Suprapubic skin (tissue), 4 donors: ENCODE measurements around the gene TMEFF2. TPM values are rescaled to one million over a fixed set of nuclear protein-coding genes. Genes with fewer than 3 reads are reported as not detected.

Experiments used
- DNase-seq, 2 donors: peaks; one replicate each; pipeline ENCODE4 v3.0.0-alpha.2; 2019; ENCODE audit warnings: low spot score in 2 of 2
- H3K27ac ChIP-seq: fragments of 200-600 bp; sonication (generic); one replicate; pipeline ENCODE4 v1.5.1; 2019
- H3K27me3 ChIP-seq: fragments of 200-600 bp; sonication (generic); one replicate; pipeline ENCODE4 v1.5.1; 2019
- H3K36me3 ChIP-seq: fragments of 200-600 bp; sonication (generic); one replicate; pipeline ENCODE4 v1.5.1; 2019
- H3K4me1 ChIP-seq: fragments of 200-600 bp; sonication (generic); one replicate; pipeline ENCODE4 v1.5.1; 2019
- H3K4me3 ChIP-seq: fragments of 200-600 bp; sonication (generic); one replicate; pipeline ENCODE4 v1.5.1; 2019; ENCODE audit warnings: mild to moderate bottlenecking
- H3K9me3 ChIP-seq: fragments of 200-600 bp; sonication (generic); one replicate; pipeline ENCODE4 v1.5.1; 2019
- EP300 ChIP-seq: sonication (generic); formaldehyde crosslinking; IDR thresholded peaks from one replicate; pipeline ENCODE4 v1.6.1; 2017; ENCODE audit warnings: antibody characterized with exemption
- POLR2A ChIP-seq, 2 donors: fragments of 450-650 bp; IDR thresholded peaks; one replicate each; pipeline ENCODE4 v1.6.1; 2017; ENCODE audit warnings: antibody characterized with exemption in 2 of 2, mild to moderate bottlenecking in 2 of 2, moderate library complexity in 2 of 2
- POLR2AphosphoS5 ChIP-seq, 3 donors: sonication (generic); formaldehyde crosslinking; IDR thresholded peaks; one replicate each; pipeline ENCODE4 v1.6.1; 2017; ENCODE audit warnings: antibody characterized with exemption in 3 of 3
- WGBS: methylation state at CpG from one replicate; pipeline ENCODE4 v1.1.5; 2018; 5-methylcytosine and 5-hydroxymethylcytosine counted together
- total RNA-seq, 4 donors: library from RNA; depleted of rRNA; stranded (reverse); fragments of >200 nt; gene quantifications; one replicate each; pipeline ENCODE4 v1.1.0, GENCODE V29; 2016
- TF ChIP-seq, protein P1 (sequence below), 2 donors: fragments of 200-600 bp in 1 of 2; fragments of 450-650 bp in 1 of 2; sonication (generic) in 1 of 2; IDR thresholded peaks; one replicate each; pipeline ENCODE4 v1.5.1; 2016 to 2019; ENCODE audit warnings: antibody characterized with exemption in 2 of 2, mild to moderate bottlenecking in 1 of 2, moderate library complexity in 1 of 2

Gene TMEFF2
- total RNA-seq, 4 donors from 2014 or later = 0.36 TPM; not detected in 3

DNA sequence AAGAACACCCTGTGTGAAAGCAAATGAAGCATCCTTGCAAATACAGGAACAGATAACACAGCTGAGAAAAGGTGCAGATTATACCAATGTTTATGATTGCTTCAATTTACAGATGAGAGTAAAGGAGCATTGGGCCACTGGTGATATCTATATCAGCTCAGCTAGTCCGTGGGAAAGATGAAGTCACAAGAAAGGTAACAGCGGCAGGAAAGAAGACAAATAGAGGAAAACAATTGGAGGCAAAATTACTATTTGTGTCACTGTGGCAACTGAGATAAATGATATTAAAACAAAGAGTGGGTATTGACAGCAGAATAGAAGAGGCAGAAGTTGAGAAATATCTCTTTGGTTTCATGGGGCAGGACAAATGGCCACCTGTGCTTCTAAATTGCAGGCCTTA lies 226.6 kb downstream of the TMEFF2 start:
- Histone ChIP-seq H3K27ac (no peak overlapping the region), H3K9me3 (no peaks in the 10 kb centered on the region), H3K4me1 (no peaks in the 10 kb centered on the region), H3K36me3 (no peaks in the 10 kb centered on the region), H3K4me3 (no peak overlapping the region), H3K27me3 (no peaks in the 10 kb centered on the region)
- no peak for DNase-seq
- TF ChIP-seq POLR2AphosphoS5 (IDR thresholded peaks at IDR 0.05) (no peak), EP300 (no peak), POLR2A (IDR thresholded peaks at IDR 0.05) (no peak)
- TF ChIP-seq, protein P1, sequence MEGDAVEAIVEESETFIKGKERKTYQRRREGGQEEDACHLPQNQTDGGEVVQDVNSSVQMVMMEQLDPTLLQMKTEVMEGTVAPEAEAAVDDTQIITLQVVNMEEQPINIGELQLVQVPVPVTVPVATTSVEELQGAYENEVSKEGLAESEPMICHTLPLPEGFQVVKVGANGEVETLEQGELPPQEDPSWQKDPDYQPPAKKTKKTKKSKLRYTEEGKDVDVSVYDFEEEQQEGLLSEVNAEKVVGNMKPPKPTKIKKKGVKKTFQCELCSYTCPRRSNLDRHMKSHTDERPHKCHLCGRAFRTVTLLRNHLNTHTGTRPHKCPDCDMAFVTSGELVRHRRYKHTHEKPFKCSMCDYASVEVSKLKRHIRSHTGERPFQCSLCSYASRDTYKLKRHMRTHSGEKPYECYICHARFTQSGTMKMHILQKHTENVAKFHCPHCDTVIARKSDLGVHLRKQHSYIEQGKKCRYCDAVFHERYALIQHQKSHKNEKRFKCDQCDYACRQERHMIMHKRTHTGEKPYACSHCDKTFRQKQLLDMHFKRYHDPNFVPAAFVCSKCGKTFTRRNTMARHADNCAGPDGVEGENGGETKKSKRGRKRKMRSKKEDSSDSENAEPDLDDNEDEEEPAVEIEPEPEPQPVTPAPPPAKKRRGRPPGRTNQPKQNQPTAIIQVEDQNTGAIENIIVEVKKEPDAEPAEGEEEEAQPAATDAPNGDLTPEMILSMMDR (IDR thresholded peaks at IDR 0.05) = no peak
- WGBS = 91% methylated on average over 2 of the region's 2 CpGs

DNA sequence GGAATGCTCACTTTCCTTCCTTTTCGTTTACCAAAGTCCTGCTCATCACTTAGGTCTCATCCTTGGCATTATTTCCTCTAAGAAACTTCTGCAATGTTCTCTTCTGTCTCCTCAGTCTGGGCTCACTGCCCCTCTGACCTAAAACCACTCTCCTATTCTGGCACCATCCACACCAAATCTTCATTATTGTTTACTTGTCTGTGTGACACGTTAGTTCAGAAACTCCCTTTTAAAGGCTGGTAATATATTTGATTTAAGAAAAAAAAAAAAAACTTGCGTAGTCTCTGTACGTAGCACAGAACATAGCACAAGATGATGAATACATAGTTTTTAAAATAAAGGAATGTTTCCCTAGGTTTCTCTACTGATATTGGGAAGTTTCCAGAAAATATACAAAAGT lies 229.0 kb downstream of the TMEFF2 start:
- H3K36me3 ChIP-seq = no peaks in the 10 kb centered on the region
- no peak overlapping the region for H3K4me3 ChIP-seq
- 74% methylated on average over 4 of the region's 4 CpGs for WGBS
- no peaks in the 10 kb centered on the region for H3K27me3 ChIP-seq
- H3K9me3 ChIP-seq = no peaks in the 10 kb centered on the region
- DNase-seq = no peak
- H3K4me1 ChIP-seq = no peaks in the 10 kb centered on the region
- no peak overlapping the region for H3K27ac ChIP-seq
- TF ChIP-seq POLR2A (IDR thresholded peaks at IDR 0.05) (no peak), POLR2AphosphoS5 (IDR thresholded peaks at IDR 0.05) (no peak), EP300 (no peak)
- TF ChIP-seq, protein P1 (IDR thresholded peaks at IDR 0.05) = no peak

DNA sequence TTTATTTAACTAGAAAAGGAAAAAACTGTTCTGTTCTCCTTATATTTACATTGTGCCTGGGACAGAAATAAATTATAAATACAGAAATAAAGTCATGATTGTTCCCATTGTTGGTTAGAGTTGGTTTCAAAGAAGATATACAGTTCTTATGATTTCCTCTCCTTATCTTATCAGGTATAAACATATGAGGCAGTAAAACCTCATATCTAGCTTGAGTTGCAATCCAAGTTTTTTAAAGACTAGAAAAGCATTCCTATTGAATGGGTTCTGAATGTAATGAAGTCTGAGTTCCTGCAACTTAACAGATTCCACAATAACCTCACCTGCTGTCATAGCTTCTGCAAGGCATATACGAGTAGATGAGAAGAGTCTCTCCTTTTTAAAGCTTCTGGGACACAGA lies 233.2 kb downstream of the TMEFF2 start:
- no peak for DNase-seq
- no peaks in the 10 kb centered on the region for H3K36me3 ChIP-seq
- 84% methylated on average over 1 of the region's 1 CpG for WGBS
- H3K4me3 ChIP-seq = no peak overlapping the region
- no peak overlapping the region for H3K27ac ChIP-seq
- H3K4me1 ChIP-seq = no peaks in the 10 kb centered on the region
- TF ChIP-seq, protein P1 (IDR thresholded peaks at IDR 0.05) = no peak
- TF ChIP-seq EP300 (no peak), POLR2AphosphoS5 (IDR thresholded peaks at IDR 0.05) (no peak), POLR2A (IDR thresholded peaks at IDR 0.05) (no peak)
- no peaks in the 10 kb centered on the region for H3K9me3 ChIP-seq
- no peaks in the 10 kb centered on the region for H3K27me3 ChIP-seq

DNA sequence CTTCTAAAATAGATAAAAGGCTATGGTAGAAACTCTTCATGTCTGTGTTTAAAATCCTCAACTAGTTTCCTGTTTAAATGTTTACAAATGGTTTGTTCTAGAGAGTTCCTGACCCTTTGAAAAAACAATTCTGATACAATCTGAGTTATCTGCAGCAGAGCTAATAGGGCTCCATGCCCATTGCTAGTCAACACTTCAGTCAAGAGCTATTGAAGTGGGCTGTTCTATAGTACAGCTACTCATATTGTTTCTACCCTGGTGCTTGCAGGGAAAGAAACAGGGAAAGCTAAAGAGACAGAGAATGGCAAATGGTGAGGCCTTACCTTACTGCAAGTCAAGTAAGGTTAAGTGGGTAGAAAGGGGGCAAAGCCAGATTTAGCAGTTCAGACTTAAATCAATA lies 235.5 kb downstream of the TMEFF2 start:
- Histone ChIP-seq H3K9me3 (no peaks in the 10 kb centered on the region), H3K4me1 (no peaks in the 10 kb centered on the region), H3K4me3 (no peak overlapping the region), H3K27ac (no peak overlapping the region), H3K36me3 (no peaks in the 10 kb centered on the region), H3K27me3 (no peaks in the 10 kb centered on the region)
- no peak for DNase-seq
- no peak for TF ChIP-seq EP300
- TF ChIP-seq POLR2A (IDR thresholded peaks at IDR 0.05) = no peak
- TF ChIP-seq, protein P1 (IDR thresholded peaks at IDR 0.05) = no peak
- TF ChIP-seq POLR2AphosphoS5 (IDR thresholded peaks at IDR 0.05) = no peak

DNA sequence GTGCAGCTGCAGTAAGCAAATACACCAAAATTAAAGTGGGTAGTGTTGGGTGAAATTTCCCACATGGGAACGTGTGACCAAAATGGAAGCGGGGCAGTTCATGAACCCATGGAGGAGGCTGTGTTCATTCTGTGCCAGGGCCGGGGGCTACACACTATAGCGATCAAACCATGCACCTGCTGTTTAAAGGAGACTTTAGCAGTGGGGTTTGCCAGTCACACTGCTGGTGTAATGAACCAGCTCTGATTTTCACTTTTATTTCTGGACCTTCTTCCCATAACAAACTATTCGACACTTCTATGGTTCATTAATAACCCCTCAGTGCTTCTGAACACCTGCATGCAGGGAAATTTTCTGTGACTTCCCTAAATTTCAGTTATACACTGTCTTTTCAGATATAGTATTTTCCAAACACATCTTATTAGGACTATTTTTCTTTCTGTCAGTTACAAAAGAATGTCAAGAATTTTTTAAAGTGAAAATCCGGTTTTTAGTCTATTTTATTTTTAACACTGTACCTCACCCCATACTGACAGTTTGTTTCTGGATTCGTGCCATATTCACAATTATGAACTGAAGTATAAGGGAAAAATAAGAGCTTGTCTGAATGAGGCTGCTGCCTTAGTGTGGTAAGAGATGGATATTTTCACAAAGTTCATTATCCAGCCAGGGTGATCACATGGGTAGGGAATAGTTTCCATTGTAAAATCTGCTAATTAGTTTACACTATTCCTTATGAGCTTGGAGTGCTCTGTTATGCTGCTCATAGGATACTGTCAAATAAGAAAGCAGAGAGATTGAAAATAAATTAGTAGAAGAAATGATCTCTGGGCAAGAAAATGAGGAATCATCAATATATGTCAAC lies 236.5 kb downstream of the TMEFF2 start:
- H3K9me3 ChIP-seq = no peaks in the 10 kb centered on the region
- no peak for DNase-seq
- WGBS = 41% methylated on average over 7 of the region's 7 CpGs
- no peak overlapping the region for H3K4me3 ChIP-seq
- TF ChIP-seq, protein P1 (IDR thresholded peaks at IDR 0.05) = no peak
- TF ChIP-seq POLR2AphosphoS5 (IDR thresholded peaks at IDR 0.05) (no peak), EP300 (no peak), POLR2A (IDR thresholded peaks at IDR 0.05) (no peak)
- no peaks in the 10 kb centered on the region for H3K4me1 ChIP-seq
- no peaks in the 10 kb centered on the region for H3K27me3 ChIP-seq
- H3K27ac ChIP-seq = no peak overlapping the region
- no peaks in the 10 kb centered on the region for H3K36me3 ChIP-seq
